Measurements from ENCODE around the gene CLCN2.

- TF ChIP-seq ARID4B (CRISPR knock-in tag; IDR thresholded peaks at IDR 0.05; ENCODE audit: borderline replicate concordance) (no peak), TP53 (CRISPR knock-in tag; IDR thresholded peaks at IDR 0.05) (no peak), CTCF (IDR thresholded peaks at IDR 0.05) (no peak), CREM (CRISPR knock-in tag; IDR thresholded peaks at IDR 0.05) (no peak), ZNF263 (CRISPR knock-in tag; IDR thresholded peaks at IDR 0.05; ENCODE audit: low read depth) (no peak), SP1 (CRISPR knock-in tag; conservative IDR thresholded peaks at IDR 0.05) (no peak)
Measured at GRCh38 chr3:184368116-184368515, 6.7 kb upstream of the CLCN2 start.
